Smooth muscle cell (in vitro differentiated cells): ENCODE measurements around the gene SNRNP40. TPM values are rescaled to one million over a fixed set of nuclear protein-coding genes. Genes with fewer than 3 reads are reported as not detected.

Source experiments
- DNase-seq: peaks from one replicate; lab custom pipeline; 2025; ENCODE audit not compliant: unreplicated experiment; lab: John Stamatoyannopoulos, UW
- H2AFZ ChIP-seq: fragments of 200-600 bp; sonication (generic); 2 replicates; pipeline ENCODE4 v1.6.0; 2016; ENCODE audit warnings: antibody characterized with exemption, low read depth, mild to moderate bottlenecking
- H3F3A ChIP-seq: fragments of 200-600 bp; sonication (generic); 2 replicates; pipeline ENCODE4 v1.6.0; 2017; ENCODE audit warnings: antibody characterized with exemption, low read depth
- H3K27ac ChIP-seq: fragments of 200-600 bp; sonication (generic); 2 replicates; pipeline ENCODE4 v1.5.1; 2016; ENCODE audit warnings: low read depth, mild to moderate bottlenecking
- H3K27me3 ChIP-seq: fragments of 200-600 bp; sonication (generic); 2 replicates; pipeline ENCODE4 v1.6.1; 2016; ENCODE audit warnings: low read depth, mild to moderate bottlenecking
- H3K36me3 ChIP-seq: fragments of 200-600 bp; sonication (generic); 2 replicates; pipeline ENCODE4 v1.5.1; 2016; ENCODE audit warnings: low read depth
- H3K4me1 ChIP-seq: fragments of 200-600 bp; sonication (generic); 2 replicates; pipeline ENCODE4 v1.5.1; 2016; ENCODE audit warnings: low read depth
- H3K4me2 ChIP-seq: fragments of 200-600 bp; sonication (generic); 2 replicates; pipeline ENCODE4 v1.6.0; 2016; ENCODE audit warnings: mild to moderate bottlenecking
- H3K4me3 ChIP-seq: fragments of 200-600 bp; sonication (generic); 2 replicates; pipeline ENCODE4 v1.5.1; 2016; ENCODE audit warnings: mild to moderate bottlenecking
- H3K79me2 ChIP-seq: fragments of 200-600 bp; sonication (generic); 2 replicates; pipeline ENCODE4 v1.6.0; 2016; ENCODE audit warnings: low read depth, mild to moderate bottlenecking
- H3K9ac ChIP-seq: fragments of 200-600 bp; sonication (generic); 2 replicates; pipeline ENCODE4 v1.6.0; 2016; ENCODE audit warnings: low read depth
- H3K9me3 ChIP-seq: fragments of 200-600 bp; sonication (generic); replicated peaks from 2 replicates; pipeline ENCODE4 v1.5.1; 2016; ENCODE audit warnings: low read depth
- H4K20me1 ChIP-seq: fragments of 200-600 bp; sonication (generic); 2 replicates; pipeline ENCODE4 v1.6.0; 2016; ENCODE audit warnings: low read depth
- CTCF ChIP-seq: fragments of 200-600 bp; sonication (generic); IDR thresholded peaks from 2 replicates; pipeline ENCODE4 v1.5.1; 2017; ENCODE audit warnings: borderline replicate concordance, mild to moderate bottlenecking, antibody characterized with exemption; ENCODE audit not compliant: insufficient read depth, poor library complexity, severe bottlenecking
- WGBS: methylation state at CpG from one replicate; pipeline ENCODE4 v1.1.7; 2016; ENCODE audit warnings: low lambda C conversion rate; 5-methylcytosine and 5-hydroxymethylcytosine counted together
- polyA plus RNA-seq: library from polyadenylated mRNA; unstranded; fragments of >200 nt; fragmentation: Nextera tagmentation; extraction: Ambion mirVana; gene quantifications from 2 replicates; pipeline ENCODE4 v1.2.1, GENCODE V29; 2016
- total RNA-seq: library from RNA; depleted of rRNA; stranded (reverse); fragments of >200 nt; gene quantifications from 2 replicates; pipeline ENCODE4 v1.2.3, GENCODE V29; 2014

SNRNP40 gene
- total and polyA plus RNA-seq, 2 experiments from 2014 or later: 67.6 to 97.2 TPM

GRCh38 chr1:31272369-31272768 is 24.2 kb downstream of the SNRNP40 start:
- no peak for TF ChIP-seq CTCF
- Histone ChIP-seq H3F3A (no peaks in the 10 kb centered on the region), H4K20me1 (peaks cover 26% of the 10 kb centered on the region), H3K36me3 (peaks cover 26% of the 10 kb centered on the region), H2AFZ (no peak overlapping the region), H3K27ac (no peak overlapping the region), H3K9me3 (no peaks in the 10 kb centered on the region), H3K27me3 (no peaks in the 10 kb centered on the region), H3K4me3 (no peak overlapping the region), H3K79me2 (no peaks in the 10 kb centered on the region), H3K4me1 (no peaks in the 10 kb centered on the region), H3K9ac (no peak overlapping the region), H3K4me2 (no peak overlapping the region)
- no peak for DNase-seq
- 85% methylated on average over 3 of the region's 3 CpGs for WGBS

GRCh38 chr1:31266547-31266946 is 30.0 kb downstream of the SNRNP40 start:
- no peaks in the 10 kb centered on the region for H3K4me1 ChIP-seq
- TF ChIP-seq CTCF: no peak
- H3K4me3 ChIP-seq: no peak overlapping the region
- H3K9me3 ChIP-seq: no peaks in the 10 kb centered on the region
- H4K20me1 ChIP-seq: peaks cover 5% of the 10 kb centered on the region
- no peak overlapping the region for H3K4me2 ChIP-seq
- no peaks in the 10 kb centered on the region for H3K27me3 ChIP-seq
- H3K36me3 ChIP-seq: peaks cover 23% of the 10 kb centered on the region
- no peaks in the 10 kb centered on the region for H3F3A ChIP-seq
- no peaks in the 10 kb centered on the region for H3K79me2 ChIP-seq
- no peak for DNase-seq
- no peak overlapping the region for H2AFZ ChIP-seq
- H3K27ac ChIP-seq: no peak overlapping the region
- no peak overlapping the region for H3K9ac ChIP-seq
- 98% methylated on average over 2 of the region's 2 CpGs for WGBS

GRCh38 chr1:31264790-31265386 is 31.7 kb downstream of the SNRNP40 start:
- no peaks in the 10 kb centered on the region for H3K9me3 ChIP-seq

More at GRCh38 chr1:31264790-31265386, 31.7 kb downstream of the SNRNP40 start:
- Histone ChIP-seq H2AFZ (no peak overlapping the region), H3F3A (no peaks in the 10 kb centered on the region), H3K27ac (no peak overlapping the region), H3K4me2 (no peak overlapping the region), H3K27me3 (no peaks in the 10 kb centered on the region), H4K20me1 (no peaks in the 10 kb centered on the region), H3K79me2 (no peaks in the 10 kb centered on the region), H3K4me1 (no peaks in the 10 kb centered on the region), H3K9ac (no peak overlapping the region), H3K36me3 (peaks cover 13% of the 10 kb centered on the region), H3K4me3 (no peak overlapping the region)
- TF ChIP-seq CTCF: no peak
- 95% methylated on average over 1 of the region's 1 CpG for WGBS
- DNase-seq: no peak
